GM21423 (cell line): ENCODE data around the gene TSC2.
"Not testable (repeated sequence)": the region's sequence is repeated elsewhere in the genome, so short reads cannot be mapped to it uniquely, and the experiment has no call there.

Experiments
- ATAC-seq: cut with Tn5 transposase; IDR thresholded peaks from one replicate; pipeline ENCODE4 v1.9.1; 2021; ENCODE audit warnings: mild to moderate bottlenecking, moderate library complexity; ENCODE audit not compliant: unreplicated experiment

The TSC2 gene

GRCh38 chr16:2030036-2030435 lies 17.7 kb upstream of the TSC2 start:
- ATAC-seq: no peak

GRCh38 chr16:2031081-2031577 lies 16.7 kb upstream of the TSC2 start:
- no peak for ATAC-seq

GRCh38 chr16:2032285-2033056 lies 15.3 kb upstream of the TSC2 start:
- ATAC-seq: no peak

- ATAC-seq: no peak
Measured at GRCh38 chr16:2033057-2033908, 14.5 kb upstream of the TSC2 start.

GRCh38 chr16:2033909-2034695 lies 13.7 kb upstream of the TSC2 start:
- not testable (repeated sequence) for ATAC-seq

- no peak for ATAC-seq
Measured at GRCh38 chr16:2034696-2035430, 12.9 kb upstream of the TSC2 start.

- no peak for ATAC-seq
Measured at GRCh38 chr16:2035431-2036199, 12.2 kb upstream of the TSC2 start.

- ATAC-seq: no peak
Measured at GRCh38 chr16:2036200-2036966, 11.4 kb upstream of the TSC2 start.

- ATAC-seq: no peak
Measured at GRCh38 chr16:2037115-2037514, 10.7 kb upstream of the TSC2 start.

GRCh38 chr16:2037647-2038381 lies 10.0 kb upstream of the TSC2 start:
- ATAC-seq: no peak

GRCh38 chr16:2038382-2039231 lies 9.2 kb upstream of the TSC2 start:
- ATAC-seq: no peak

GRCh38 chr16:2039274-2040031 lies 8.3 kb upstream of the TSC2 start:
- no peak for ATAC-seq

GRCh38 chr16:2040041-2040786 lies 7.6 kb upstream of the TSC2 start:
- ATAC-seq: no peak

GRCh38 chr16:2040787-2041522 lies 6.8 kb upstream of the TSC2 start:
- ATAC-seq: no peak
